GM12891 (cell line): ENCODE data around the gene HCST.

ENCODE experiments used
- DNase-seq: peaks from one replicate; pipeline ENCODE4 v3.0.0; 2011; ENCODE audit warnings: low spot score; ENCODE audit not compliant: insufficient read length
- FAIRE-seq: peaks from 2 replicates; lab custom pipeline; 2011; peaks lifted over from hg19 to GRCh38; lab: Jason Lieb, UNC
- PAX5 ChIP-seq: IDR thresholded peaks from 2 replicates; pipeline ENCODE4 v1.6.1; 2011; ENCODE audit warnings: low read length, moderate library complexity, mild to moderate bottlenecking; ENCODE audit not compliant: insufficient read depth, severe bottlenecking
- POLR2A ChIP-seq: IDR thresholded peaks from 2 replicates; pipeline ENCODE4 v1.6.1; 2011; ENCODE audit warnings: low read depth, low read length, control low read depth
- POLR2AphosphoS5 ChIP-seq: IDR thresholded peaks from 2 replicates; pipeline ENCODE4 v1.6.1; 2011; ENCODE audit warnings: low read depth, low read length, control low read depth
- POU2F2 ChIP-seq: IDR thresholded peaks from 2 replicates; pipeline ENCODE4 v1.6.1; 2011; ENCODE audit warnings: low read depth, mild to moderate bottlenecking, control low read depth, low read length, moderate library complexity
- SPI1 ChIP-seq: IDR thresholded peaks from 2 replicates; pipeline ENCODE4 v1.6.1; 2011; ENCODE audit warnings: low read depth, low read length, control low read depth
- TAF1 ChIP-seq: IDR thresholded peaks from 2 replicates; pipeline ENCODE4 v1.6.1; 2011; ENCODE audit warnings: low read depth, low read length, control low read depth

Gene HCST

GRCh38 chr19:35879068-35879467 lies 23.3 kb upstream of the HCST start:
- TF ChIP-seq POLR2AphosphoS5 (no peak), TAF1 (no peak), SPI1 (no peak), POLR2A (no peak), PAX5 (no peak), POU2F2 (no peak)
- no peak for FAIRE-seq
- DNase-seq: no peak

DNA sequence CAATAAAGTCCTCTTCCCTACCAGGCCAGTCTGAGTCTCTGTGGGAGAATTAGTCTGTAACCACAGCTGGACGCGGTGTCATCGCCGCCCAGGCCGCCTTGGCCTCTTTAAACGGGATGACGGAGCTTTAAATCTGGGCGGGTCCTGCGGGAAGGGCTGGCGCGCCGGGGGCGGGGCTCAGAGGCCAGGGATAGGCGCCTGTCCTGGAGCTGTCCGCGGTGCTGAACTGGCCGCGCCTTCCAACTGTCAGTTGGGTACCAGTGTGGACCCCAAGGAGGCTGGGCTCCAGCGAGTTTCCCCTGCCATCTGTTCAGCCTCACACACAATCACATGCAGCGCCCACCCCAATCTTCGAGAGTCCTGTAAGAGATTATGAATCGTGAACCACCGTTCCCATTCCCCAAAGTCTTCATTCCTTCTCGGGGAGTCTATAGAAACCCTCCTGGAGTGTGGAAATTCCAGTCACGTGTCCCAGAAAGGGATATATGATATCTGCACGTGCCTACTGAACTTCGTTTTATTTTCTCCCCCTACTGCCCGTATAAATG lies 22.5 kb upstream of the HCST start:
- no peak for TF ChIP-seq SPI1
- no peak for TF ChIP-seq POLR2A
- no peak for TF ChIP-seq POLR2AphosphoS5
- no peak for TF ChIP-seq TAF1
- no peak for TF ChIP-seq POU2F2
- TF ChIP-seq PAX5: no peak

GRCh38 chr19:35882114-35882832 lies 20.1 kb upstream of the HCST start:
- TF ChIP-seq POU2F2 (no peak), TAF1 (no peak)
- DNase-seq (no peak), FAIRE-seq (peak; percentile 26)

More for the DNA sequence above, 22.5 kb upstream of the HCST start:
- DNase-seq (peak; percentile 72), FAIRE-seq (peak; percentile 56)

- DNase-seq (no peak), FAIRE-seq (peak; percentile 35)
- no peak for TF ChIP-seq POU2F2
- TF ChIP-seq POLR2A: peak; percentile 37; the same call in 1 of the 2 replicates
- peak; percentile 61 for TF ChIP-seq POLR2AphosphoS5
- no peak for TF ChIP-seq PAX5
- no peak for TF ChIP-seq TAF1
- no peak for TF ChIP-seq SPI1
Measured at GRCh38 chr19:35883882-35884281, 18.4 kb upstream of the HCST start.

- TF ChIP-seq POLR2A (peak; percentile 72), TAF1 (no peak), PAX5 (no peak), SPI1 (no peak), POLR2AphosphoS5 (peak; percentile 61; the same call in 1 of the 2 replicates), POU2F2 (no peak)
- DNase-seq (no peak), FAIRE-seq (no peak)
Measured at GRCh38 chr19:35885225-35885738, 17.0 kb upstream of the HCST start.

DNA sequence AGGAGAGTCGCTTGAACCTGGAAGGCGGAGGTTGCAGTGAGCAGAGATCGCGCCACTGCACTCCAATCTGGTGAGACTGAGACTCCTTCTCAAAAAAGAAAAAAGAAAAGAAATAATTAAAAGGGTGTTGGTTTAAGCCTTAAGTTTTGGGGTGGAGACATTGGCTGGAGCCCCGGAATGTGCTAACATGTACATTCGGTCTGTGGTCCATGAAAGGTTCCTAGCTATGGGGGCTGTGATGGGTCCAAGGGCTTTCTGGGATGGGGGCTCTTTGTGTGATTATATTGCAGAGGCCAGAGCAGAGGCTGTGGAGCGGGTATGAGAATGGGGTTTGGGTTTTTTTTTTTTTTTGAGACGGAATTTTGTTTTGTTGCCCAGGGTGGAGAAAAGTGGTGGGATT lies 16.4 kb upstream of the HCST start:
- no peak for FAIRE-seq
- DNase-seq: no peak
- no peak; the same call in 1 of the 2 replicates for TF ChIP-seq POLR2AphosphoS5
- TF ChIP-seq TAF1: no peak
- no peak for TF ChIP-seq POU2F2
- TF ChIP-seq PAX5: no peak
- TF ChIP-seq SPI1: no peak
- TF ChIP-seq POLR2A: no peak

DNA sequence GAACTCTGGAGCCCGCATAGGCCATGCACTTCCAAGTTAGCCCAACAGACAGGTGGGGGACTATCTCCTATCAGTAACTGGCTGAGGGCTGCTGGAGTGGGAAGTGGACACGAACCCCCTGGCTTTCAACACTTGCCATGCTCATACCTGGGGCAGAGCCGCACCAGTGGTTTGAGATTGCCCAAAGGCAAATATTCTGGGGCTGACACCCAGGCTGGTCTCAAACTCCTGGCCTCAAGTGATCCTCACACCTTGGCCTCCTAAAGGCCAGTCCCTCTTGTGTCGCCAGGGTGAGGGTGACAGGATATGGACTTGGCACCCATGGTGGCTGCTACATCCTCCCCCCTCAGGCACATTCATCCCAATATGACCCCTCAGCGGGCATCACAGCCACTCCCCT lies 15.1 kb upstream of the HCST start:
- no peak for FAIRE-seq
- DNase-seq: no peak
- TF ChIP-seq TAF1 (no peak), SPI1 (no peak), PAX5 (no peak), POLR2A (peak; percentile 56; the same call in 1 of the 2 replicates), POU2F2 (peak; percentile 42; the same call in 1 of the 2 replicates), POLR2AphosphoS5 (peak; percentile 67)

DNA sequence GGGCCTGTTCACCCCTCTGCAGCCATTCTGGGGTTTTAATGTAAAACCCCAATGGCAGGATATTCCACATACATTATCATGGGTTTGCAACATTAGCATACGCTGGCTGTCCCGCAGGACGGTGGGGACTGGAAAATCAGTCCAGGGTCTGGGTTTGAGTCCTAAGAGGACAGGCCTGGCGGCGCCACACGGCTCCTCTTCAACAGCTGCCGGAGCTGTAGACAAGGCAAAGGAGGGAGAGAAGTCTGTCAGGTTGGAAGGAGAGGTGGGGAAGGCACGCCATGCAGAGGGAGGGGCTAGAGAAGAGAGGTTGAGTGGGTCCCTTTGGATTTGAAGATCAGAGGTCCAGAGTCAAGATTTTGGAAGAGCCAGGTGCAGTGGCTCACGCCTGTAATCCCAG lies 13.9 kb upstream of the HCST start:
- DNase-seq (no peak), FAIRE-seq (no peak)
- TF ChIP-seq POLR2A (no peak), TAF1 (no peak), POLR2AphosphoS5 (no peak), SPI1 (no peak), PAX5 (no peak), POU2F2 (no peak)

GRCh38 chr19:35889370-35890112 lies 12.8 kb upstream of the HCST start:
- no peak for DNase-seq
- FAIRE-seq: no peak
- TF ChIP-seq POLR2A (peak; percentile 1; the same call in 1 of the 2 replicates), SPI1 (no peak)
